H9 (cell line): Measurements from ENCODE around the gene PRDX4. TPM values are rescaled to one million over a fixed set of nuclear protein-coding genes. Genes with fewer than 3 reads are reported as not detected.

Experiments
- DNase-seq: peaks from one replicate; pipeline ENCODE4 v3.0.0-alpha.2; 2017
- H2AFZ ChIP-seq: one replicate; pipeline ENCODE4 v1.6.1; 2013; ENCODE audit warnings: mild to moderate bottlenecking, low read length, control low read depth, moderate library complexity
- H2AK5ac ChIP-seq: 2 replicates; pipeline ENCODE4 v1.6.1; 2013; ENCODE audit warnings: low read length, control low read depth, mixed read lengths; ENCODE audit not compliant: insufficient read length
- H2BK120ac ChIP-seq: one replicate; pipeline ENCODE4 v1.6.1; 2013; ENCODE audit warnings: low read depth, mild to moderate bottlenecking, low read length, control low read depth, inconsistent platforms; ENCODE audit not compliant: poor library complexity, severe bottlenecking
- H2BK12ac ChIP-seq: 2 replicates; pipeline ENCODE4 v1.6.1; 2013; ENCODE audit warnings: low read length, control low read depth, mixed read lengths, low read depth; ENCODE audit not compliant: insufficient read length
- H2BK15ac ChIP-seq: 2 replicates; pipeline ENCODE4 v1.6.1; 2013; ENCODE audit warnings: low read depth, low read length, control low read depth
- H2BK20ac ChIP-seq: one replicate; pipeline ENCODE4 v1.6.1; 2013; ENCODE audit warnings: low read depth, mild to moderate bottlenecking, low read length, control low read depth, inconsistent platforms; ENCODE audit not compliant: poor library complexity, severe bottlenecking
- H2BK5ac ChIP-seq: 2 replicates; pipeline ENCODE4 v1.6.1; 2013; ENCODE audit warnings: low read length, control low read depth, mixed read lengths; ENCODE audit not compliant: insufficient read length
- H3K14ac ChIP-seq: 2 replicates; pipeline ENCODE4 v1.6.1; 2013; ENCODE audit warnings: low read length, control low read depth; ENCODE audit not compliant: insufficient read depth
- H3K18ac ChIP-seq: 2 replicates; pipeline ENCODE4 v1.6.1; 2013; ENCODE audit warnings: low read depth, mild to moderate bottlenecking, mixed read lengths, low read length, control low read depth; ENCODE audit not compliant: insufficient read length
- H3K23ac ChIP-seq: 2 replicates; pipeline ENCODE4 v1.6.1; 2013; ENCODE audit warnings: low read length, control low read depth, mixed read lengths, low read depth; ENCODE audit not compliant: insufficient read length
- H3K23me2 ChIP-seq: 2 replicates; pipeline ENCODE4 v1.6.1; 2013; ENCODE audit warnings: low read depth, mild to moderate bottlenecking, mixed read lengths, low read length, control low read depth; ENCODE audit not compliant: insufficient read length, poor library complexity, severe bottlenecking
- H3K27ac ChIP-seq: 2 replicates; pipeline ENCODE4 v1.5.1; 2013; ENCODE audit warnings: low read length, control low read depth, mixed read lengths, low read depth; ENCODE audit not compliant: insufficient read length
- H3K27me3 ChIP-seq: 2 replicates; pipeline ENCODE4 v1.6.1; 2013; ENCODE audit warnings: low read length, control low read depth, inconsistent platforms; ENCODE audit not compliant: insufficient read depth
- H3K4ac ChIP-seq: 2 replicates; pipeline ENCODE4 v1.6.1; 2013; ENCODE audit warnings: low read depth, mild to moderate bottlenecking, control low read depth, inconsistent platforms, low read length, moderate library complexity
- H3K4me1 ChIP-seq: 2 replicates; pipeline ENCODE4 v1.6.1; 2013; ENCODE audit warnings: low read length, control low read depth, inconsistent platforms; ENCODE audit not compliant: insufficient read depth
- H3K4me2 ChIP-seq: 2 replicates; pipeline ENCODE4 v1.6.1; 2013; ENCODE audit warnings: low read length, control low read depth, mixed read lengths; ENCODE audit not compliant: insufficient read length, insufficient read depth
- H3K56ac ChIP-seq: 2 replicates; pipeline ENCODE4 v1.6.1; 2013; ENCODE audit warnings: low read depth, mild to moderate bottlenecking, mixed read lengths, low read length, control low read depth; ENCODE audit not compliant: insufficient read length
- H3K79me1 ChIP-seq: 2 replicates; pipeline ENCODE4 v1.6.1; 2013; ENCODE audit warnings: low read depth, mild to moderate bottlenecking, moderate library complexity, low read length, control low read depth, inconsistent platforms; ENCODE audit not compliant: insufficient read depth, poor library complexity, severe bottlenecking
- H3K79me2 ChIP-seq: 2 replicates; pipeline ENCODE4 v1.6.1; 2013; ENCODE audit warnings: low read length, control low read depth, inconsistent platforms; ENCODE audit not compliant: insufficient read depth
- H3K9ac ChIP-seq: 2 replicates; pipeline ENCODE4 v1.6.1; 2013; ENCODE audit warnings: low read length, control low read depth, mixed read lengths; ENCODE audit not compliant: insufficient read length; ENCODE audit errors: extremely low read depth
- H3K9me3 ChIP-seq: one replicate; pipeline ENCODE4 v1.6.1; 2013; ENCODE audit warnings: low read depth, low read length, inconsistent platforms; ENCODE audit not compliant: control insufficient read depth
- H3T11ph ChIP-seq: one replicate; pipeline ENCODE4 v1.6.1; 2013; ENCODE audit warnings: mild to moderate bottlenecking, low read length, control low read depth, inconsistent platforms
- H4K20me1 ChIP-seq: one replicate; pipeline ENCODE4 v1.6.1; 2013; ENCODE audit not compliant: control insufficient read depth, insufficient read length, insufficient read depth
- H4K5ac ChIP-seq: 2 replicates; pipeline ENCODE4 v1.6.1; 2013; ENCODE audit warnings: low read depth, mild to moderate bottlenecking, mixed read lengths, low read length, control low read depth; ENCODE audit not compliant: insufficient read length
- H4K8ac ChIP-seq: replicated peaks from 2 replicates; pipeline ENCODE4 v1.6.1; 2013; ENCODE audit warnings: low read length, control low read depth, mixed read lengths, low read depth; ENCODE audit not compliant: insufficient read length
- H4K91ac ChIP-seq: 2 replicates; pipeline ENCODE4 v1.6.1; 2013; ENCODE audit warnings: low read depth, mild to moderate bottlenecking, moderate library complexity, mixed read lengths, low read length, control low read depth; ENCODE audit not compliant: insufficient read length
- H3K27ac Mint-ChIP-seq, 3 experiments: 2 replicates in 2 of 3; 3 replicates in 1 of 3; pipeline ENCODE4 v1.8.0; 2020 to 2021; ENCODE audit warnings: mixed read lengths in 3 of 3, mild to moderate bottlenecking in 1 of 3, moderate library complexity in 1 of 3
- H3K27me3 Mint-ChIP-seq: 2 replicates; pipeline ENCODE4 v1.8.0; 2021; ENCODE audit warnings: low read depth, mild to moderate bottlenecking, moderate library complexity, mixed read lengths
- H3K36me3 Mint-ChIP-seq, 3 experiments: 2 replicates in 2 of 3; 3 replicates in 1 of 3; pipeline ENCODE4 v1.8.0; 2020 to 2021; ENCODE audit warnings: low read depth in 3 of 3, mixed read lengths in 3 of 3; ENCODE audit not compliant: insufficient read depth in 1 of 3
- H3K4me1 Mint-ChIP-seq, 2 experiments: 2 replicates each; pipeline ENCODE4 v1.8.0; 2020; ENCODE audit warnings: mixed read lengths in 2 of 2
- H3K4me3 Mint-ChIP-seq, 2 experiments: 2 replicates in 1 of 2; 3 replicates in 1 of 2; pipeline ENCODE4 v1.8.0; 2020 to 2021; ENCODE audit warnings: mild to moderate bottlenecking in 2 of 2, mixed read lengths in 2 of 2, moderate library complexity in 1 of 2
- H3K9me3 Mint-ChIP-seq, 2 experiments: 2 replicates in 1 of 2; 3 replicates in 1 of 2; pipeline ENCODE4 v1.8.0; 2020; ENCODE audit warnings: mild to moderate bottlenecking in 2 of 2, mixed read lengths in 2 of 2, moderate library complexity in 1 of 2
- CTCF ChIP-seq: fragments of 200-600 bp; sonication (generic); conservative IDR thresholded peaks from 3 replicates; pipeline ENCODE4 v1.8.0; 2021; ENCODE audit warnings: antibody characterized with exemption, mild to moderate bottlenecking
- WGBS: extraction: QIAGEN DNeasy Blood & Tissue Kit; methylation state at CpG from one replicate; pipeline ENCODE4 v1.1.7; 2013; ENCODE audit warnings: missing lambda C conversion rate, low lambda C conversion rate, mixed read lengths; ENCODE audit not compliant: insufficient read length; ENCODE audit errors: extremely low coverage; 5-methylcytosine and 5-hydroxymethylcytosine counted together
- total RNA-seq: library from RNA; stranded (reverse); gene quantifications from 2 replicates; pipeline ENCODE4 v1.2.1, GENCODE V29; 2021

The PRDX4 gene
- total RNA-seq, 1 experiment from 2014 or later: 256 TPM

- Histone ChIP-seq H3K23me2 (no peaks in the 10 kb centered on the region), H2AFZ (no peak overlapping the region), H2BK120ac (no peak overlapping the region), H3K14ac (no peak overlapping the region), H4K20me1 (no peaks in the 10 kb centered on the region), H3K4ac (no peak overlapping the region), H3K4me2 (no peak overlapping the region), H2AK5ac (no peak overlapping the region), H3K27ac (no peak overlapping the region), H3K56ac (no peak overlapping the region), H3K9me3 (no peaks in the 10 kb centered on the region), H3K9ac (no peak overlapping the region), H3K79me2 (no peaks in the 10 kb centered on the region), H4K8ac (no peak overlapping the region), H3K4me1 (peaks cover 3% of the 10 kb centered on the region; the same call in 1 of the 2 replicates), H3K27me3 (no peaks in the 10 kb centered on the region), H3K79me1 (no peaks in the 10 kb centered on the region), H3T11ph (no peak overlapping the region), H4K5ac (no peak overlapping the region), H3K23ac (no peak overlapping the region), H2BK5ac (no peak overlapping the region), H4K91ac (no peak overlapping the region), H2BK12ac (no peak overlapping the region), H2BK20ac (no peak overlapping the region), H3K18ac (no peak overlapping the region), H2BK15ac (no peak overlapping the region)
- no peak overlapping the region for H3K27ac Mint-ChIP-seq
- no peak for DNase-seq
- H3K4me1 Mint-ChIP-seq: peaks cover 39 to 40% of the 10 kb centered on the region in 2 experiments
- TF ChIP-seq CTCF: no peak
- peaks cover 3 to 12% (median 4%) of the 10 kb centered on the region in 3 experiments; a peak in 4 of 7 replicates for H3K36me3 Mint-ChIP-seq
- WGBS: no CpG with 5 or more reads among the region's 1 CpG
- H3K9me3 Mint-ChIP-seq: no peaks in the 10 kb centered on the region
- peaks cover 3% of the 10 kb centered on the region for H3K27me3 Mint-ChIP-seq
- no peak overlapping the region for H3K4me3 Mint-ChIP-seq
Measured at GRCh38 chrX:23661671-23662070, 5.6 kb upstream of the PRDX4 start.
